ENCODE data around the gene TH.
"Not testable (repeated sequence)": the region's sequence is repeated elsewhere in the genome, so short reads cannot be mapped to it uniquely, and the experiment has no call there.

The TH gene

GRCh38 chr11:2194877-2195755 lies 23.5 kb upstream of the TH start:
- DNase-seq, result peak in 1 of 2 experiments; percentile 11

DNA sequence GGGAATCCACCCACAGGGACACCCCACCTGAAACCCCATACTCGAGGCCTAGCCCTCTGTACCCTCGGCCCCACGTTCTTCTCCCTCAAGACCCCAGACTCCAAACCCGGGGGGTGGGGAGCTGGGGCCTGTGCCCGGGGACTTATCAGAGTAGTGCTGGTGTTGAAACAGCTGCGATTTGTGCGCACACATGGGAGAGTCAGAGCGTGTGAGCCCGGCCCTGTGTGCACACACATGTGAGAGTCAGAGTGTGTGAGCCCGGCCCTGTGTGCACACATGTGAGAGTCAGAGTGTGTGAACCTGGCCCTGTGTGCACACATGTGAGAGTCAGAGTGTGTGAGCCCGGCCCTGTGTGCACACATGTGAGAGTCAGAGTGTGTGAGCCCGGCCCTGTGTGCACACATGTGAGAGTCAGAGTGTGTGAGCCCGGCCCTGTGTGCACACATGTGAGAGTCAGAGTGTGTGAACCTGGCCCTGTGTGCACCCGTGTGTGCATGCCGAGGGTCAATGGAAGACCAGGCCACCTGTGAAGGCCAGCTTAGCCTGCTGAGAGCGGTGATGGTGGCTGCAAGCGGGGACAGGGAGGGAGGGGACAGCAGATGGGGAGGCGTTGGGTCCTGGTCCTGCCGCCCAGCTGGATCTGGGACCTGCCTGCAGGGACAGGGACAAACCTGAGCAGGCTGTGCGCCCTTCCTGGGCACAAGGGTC lies 22.4 kb upstream of the TH start:
- DNase-seq, result not testable (repeated sequence)

DNA sequence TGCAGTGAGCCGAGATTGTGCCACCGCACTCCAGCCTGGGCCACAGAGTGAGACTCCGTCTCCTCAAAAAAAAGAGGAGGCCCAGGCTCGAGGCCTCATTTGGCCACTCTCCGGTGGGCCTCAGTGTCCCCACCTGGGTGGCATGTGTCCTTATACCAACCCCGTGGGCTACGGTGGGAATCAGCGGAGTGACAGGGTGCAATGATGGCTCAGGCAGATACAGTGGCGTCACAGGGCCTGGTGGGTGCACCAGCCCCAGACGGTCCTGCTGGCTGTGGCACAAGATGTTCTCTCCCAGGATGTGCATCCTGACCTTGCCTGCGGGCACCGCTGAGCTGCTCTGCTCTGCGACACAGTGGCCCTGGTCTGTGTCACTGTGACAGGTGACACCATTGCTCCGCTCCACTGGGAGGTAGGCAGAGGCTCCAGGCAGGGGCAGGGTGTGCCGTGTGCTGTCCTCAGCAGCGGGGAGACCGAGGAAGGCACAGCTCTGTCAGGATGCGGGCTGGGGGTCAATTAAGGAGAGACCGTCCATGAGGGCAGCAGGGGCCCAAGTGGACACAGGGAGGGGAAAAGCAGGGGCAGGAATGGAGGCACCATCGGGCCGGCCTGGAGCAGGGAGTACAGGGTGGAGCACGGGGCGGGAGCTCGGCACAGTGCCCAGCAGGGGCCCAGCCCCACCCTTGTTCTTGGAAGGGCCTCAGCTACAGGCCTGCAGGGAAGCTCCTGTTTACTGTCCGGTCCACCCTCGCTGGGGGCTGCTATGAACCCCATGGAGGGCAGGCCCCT lies 21.7 kb upstream of the TH start:
- DNase-seq, result no peak

DNA sequence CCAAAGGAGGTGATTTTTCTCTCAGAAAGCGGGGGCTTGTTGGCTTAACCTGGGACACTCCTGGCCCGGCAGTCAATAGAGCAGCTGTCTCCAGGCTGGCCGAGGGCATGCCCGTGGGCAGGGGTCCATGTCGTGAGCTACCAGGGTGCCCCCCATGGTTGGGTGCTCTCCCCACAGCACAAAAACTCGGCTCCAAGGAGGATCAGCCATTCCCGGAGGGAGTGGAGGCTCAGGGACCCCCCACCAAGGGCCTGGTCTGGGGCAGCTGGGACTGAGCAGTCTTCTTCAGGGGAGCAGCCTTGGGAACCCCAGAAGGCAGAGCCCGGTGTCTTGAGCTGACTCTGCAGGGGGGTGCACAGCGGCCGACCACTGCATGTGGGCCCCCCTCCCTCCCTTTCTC lies 20.8 kb upstream of the TH start:
- no peak for DNase-seq

DNA sequence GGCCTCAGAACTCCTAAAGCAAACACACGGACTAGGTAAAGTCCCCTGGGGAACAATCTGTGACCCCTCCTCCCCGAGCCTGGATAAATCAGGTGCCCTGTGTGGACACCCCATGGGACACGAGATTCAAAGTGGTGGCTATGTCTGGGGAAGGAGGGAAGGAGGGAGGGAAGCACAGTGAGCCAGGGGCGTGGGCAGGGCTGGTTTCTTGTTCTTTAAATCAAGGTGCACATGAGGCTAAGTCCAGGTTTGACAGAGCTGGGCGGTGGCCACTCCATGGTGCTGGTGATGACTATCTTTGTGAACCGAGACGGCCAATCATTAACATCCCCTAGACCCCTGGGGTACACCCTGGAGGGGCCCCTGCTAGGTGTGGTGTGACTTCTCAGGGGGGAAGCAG lies 20.3 kb upstream of the TH start:
- no peak for DNase-seq

DNA sequence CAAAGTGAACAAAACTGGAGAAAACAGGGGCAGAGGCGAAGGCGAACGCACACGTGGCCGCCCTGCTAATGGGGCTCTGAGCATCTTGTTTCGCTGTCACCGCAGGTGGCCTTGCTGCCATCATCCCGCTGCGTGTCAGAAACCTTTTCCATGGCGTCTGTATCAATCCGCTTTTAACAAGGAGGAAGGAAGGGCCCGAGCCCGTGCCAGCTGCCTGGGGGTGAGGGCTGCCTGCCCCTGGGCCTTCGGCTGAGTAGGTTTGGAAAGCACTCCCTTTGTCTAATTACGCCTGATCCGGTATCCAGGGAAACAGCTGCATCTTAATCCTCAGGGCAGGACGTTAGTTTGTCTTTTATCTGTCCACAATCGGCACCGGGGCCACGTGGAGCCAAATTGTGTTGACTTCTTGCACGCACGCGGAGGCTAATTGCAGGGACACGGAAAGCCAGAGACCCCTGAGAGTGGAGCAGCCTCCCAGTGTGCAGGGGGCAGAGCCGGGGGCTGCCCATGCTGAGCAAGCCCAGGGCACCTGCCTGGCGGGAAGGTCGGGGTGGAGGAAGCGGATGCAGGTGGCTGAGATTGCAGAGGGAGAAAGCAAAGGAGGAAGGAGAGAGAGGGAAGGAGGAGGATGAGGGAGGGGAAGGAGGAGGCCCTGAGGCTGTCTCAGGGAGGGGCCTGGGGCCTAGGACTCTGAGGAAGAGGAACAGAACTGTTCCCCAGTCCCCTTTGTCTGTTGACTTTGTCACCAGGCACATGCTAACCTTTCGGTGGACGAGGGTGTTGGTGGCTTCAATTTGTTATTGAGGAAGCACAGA lies 19.2 kb upstream of the TH start:
- DNase-seq, result no peak

DNA sequence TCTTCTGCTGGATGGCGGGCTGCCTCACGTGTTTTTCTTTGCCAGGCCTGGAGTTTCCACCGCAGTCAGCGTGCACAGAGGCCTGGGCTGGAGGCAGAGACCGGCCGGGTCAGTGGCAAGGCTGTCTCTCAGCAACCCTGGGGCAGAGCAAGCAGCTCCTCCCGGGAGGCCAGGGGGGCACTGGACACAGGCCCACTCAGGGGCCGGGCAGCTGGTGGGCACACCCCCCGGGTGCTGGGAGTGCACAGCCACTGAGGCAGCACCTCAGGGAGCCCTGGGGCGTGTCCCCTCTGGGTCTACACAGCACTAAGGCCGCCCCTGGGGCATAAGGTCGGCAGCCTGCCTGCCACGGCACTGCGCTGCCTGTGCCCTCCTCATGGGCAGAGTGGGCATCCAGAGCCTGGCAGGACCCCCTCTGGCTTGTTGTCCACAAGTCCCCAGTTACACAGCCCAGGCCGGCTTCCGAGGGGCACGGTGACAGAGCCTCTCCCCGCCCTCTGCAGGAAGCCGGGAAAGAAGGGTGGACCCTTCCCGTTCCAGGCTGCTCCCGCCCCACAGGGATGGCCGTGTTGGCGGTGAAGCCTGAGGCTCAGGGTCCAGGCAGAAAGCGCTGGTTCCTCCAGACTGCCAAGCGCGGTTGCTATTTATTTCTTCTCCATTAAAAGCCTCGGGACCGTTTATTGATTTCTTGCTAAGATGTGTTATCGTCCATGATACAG lies 18.5 kb upstream of the TH start:
- DNase-seq, result no peak

DNA sequence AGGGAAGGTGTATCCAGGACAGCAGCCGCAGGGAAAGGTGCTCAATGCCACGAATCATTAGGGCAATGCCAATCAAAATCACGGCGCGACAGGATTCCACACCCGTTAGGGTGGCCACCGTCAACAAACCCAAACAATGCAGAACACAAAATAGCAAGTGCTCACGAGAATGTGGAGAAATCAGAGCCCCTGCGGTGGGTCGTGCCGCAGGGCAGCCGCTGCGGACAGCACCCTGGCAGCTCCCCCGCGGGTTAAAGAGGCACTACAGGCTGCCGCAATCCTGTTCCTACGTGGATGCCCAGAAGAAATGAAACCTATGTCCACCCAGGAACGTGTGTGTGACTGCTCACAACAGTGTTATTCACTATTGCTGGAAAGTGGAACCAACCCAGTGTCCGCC lies 17.1 kb upstream of the TH start:
- no peak for DNase-seq

DNA sequence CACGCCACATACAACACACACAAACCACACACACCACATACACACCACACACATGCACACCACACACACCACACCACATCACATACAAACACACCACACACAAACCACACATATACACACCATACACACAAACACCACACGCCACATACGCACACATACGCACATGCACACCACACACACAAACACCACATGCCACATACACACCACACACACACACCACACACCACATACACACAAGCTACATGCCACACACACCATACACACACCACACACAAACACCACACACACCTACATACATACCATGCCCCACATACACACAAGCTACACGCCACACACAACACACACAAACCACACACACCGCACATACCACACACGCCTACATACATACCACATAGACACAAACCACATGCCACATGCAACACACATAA lies 15.7 kb upstream of the TH start:
- no peak for DNase-seq

GRCh38 chr11:2186669-2187279 lies 15.2 kb upstream of the TH start:
- DNase-seq, result peak in 1 of 2 experiments; percentile 17

GRCh38 chr11:2185324-2186085 lies 13.9 kb upstream of the TH start:
- DNase-seq, result no peak

DNA sequence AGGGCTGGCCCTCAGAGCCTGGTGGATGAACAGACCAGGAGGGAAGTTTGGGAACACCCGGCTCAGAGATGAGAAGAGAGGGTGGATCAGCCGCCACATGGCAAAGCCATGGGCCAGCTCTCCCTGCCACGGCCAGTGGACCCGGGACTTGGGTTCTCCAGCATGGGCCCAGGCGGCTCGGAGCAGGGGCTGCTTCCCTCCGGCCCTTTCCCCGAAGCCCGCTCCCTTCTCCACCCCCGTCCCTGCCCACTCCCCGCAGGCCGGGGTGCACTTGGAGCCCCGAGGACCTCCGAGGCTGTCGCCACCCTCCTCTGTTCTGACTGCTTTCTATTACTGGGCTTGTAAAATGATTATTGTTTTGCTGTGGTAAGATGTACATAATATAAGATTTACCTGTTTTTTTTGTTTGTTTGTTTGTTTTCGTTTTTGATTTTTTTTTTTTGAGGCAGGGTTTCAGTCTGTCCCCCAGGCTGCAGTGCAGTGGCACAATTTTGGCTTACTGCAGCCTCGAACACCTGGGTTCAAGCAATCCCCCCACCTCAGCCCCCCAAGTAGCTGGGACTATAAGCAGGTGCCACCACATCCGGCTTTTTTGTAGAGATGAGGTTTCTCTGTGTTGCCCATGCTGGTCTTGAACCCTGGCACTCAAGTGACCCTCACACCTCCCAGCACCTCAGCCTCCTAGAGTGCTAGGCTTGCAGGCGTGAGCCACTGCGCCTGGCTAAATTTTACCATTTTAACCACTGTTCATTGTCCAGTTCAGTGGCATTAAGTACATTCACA lies 11.3 kb upstream of the TH start:
- DNase-seq, result no peak

- no peak for DNase-seq
Observed at GRCh38 chr11:2182075-2182474, 10.5 kb upstream of the TH start.

DNA sequence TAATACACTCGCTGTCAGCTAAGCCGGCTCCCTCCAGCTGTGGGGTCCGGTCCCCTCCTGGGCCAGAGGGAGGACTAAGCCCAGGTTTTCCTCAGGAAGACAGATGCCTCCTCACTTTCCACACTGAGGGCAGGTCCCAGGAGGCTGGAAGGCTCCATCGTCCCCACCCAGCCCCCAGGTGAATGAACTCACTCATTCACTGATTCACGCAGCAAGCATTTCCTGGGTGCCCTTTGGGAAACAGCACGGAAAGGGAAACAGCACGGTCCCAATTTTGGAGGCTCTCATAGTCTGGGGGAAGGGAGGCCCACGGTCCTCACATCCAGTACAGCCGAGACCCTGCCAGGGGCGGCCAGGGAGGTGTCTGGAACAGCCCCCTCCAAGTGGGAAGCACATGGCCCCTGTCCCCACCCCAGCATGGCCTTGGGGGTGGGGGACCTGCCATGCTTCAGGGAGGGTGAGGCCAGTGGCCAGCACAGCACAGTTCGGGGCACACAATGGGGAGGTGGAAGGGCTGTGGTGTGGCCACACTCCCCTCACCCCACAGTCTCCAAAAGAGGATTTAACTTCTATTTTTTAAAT lies 9.3 kb upstream of the TH start:
- DNase-seq, result no peak

GRCh38 chr11:2180347-2180746 lies 8.7 kb upstream of the TH start:
- DNase-seq, result no peak

DNA sequence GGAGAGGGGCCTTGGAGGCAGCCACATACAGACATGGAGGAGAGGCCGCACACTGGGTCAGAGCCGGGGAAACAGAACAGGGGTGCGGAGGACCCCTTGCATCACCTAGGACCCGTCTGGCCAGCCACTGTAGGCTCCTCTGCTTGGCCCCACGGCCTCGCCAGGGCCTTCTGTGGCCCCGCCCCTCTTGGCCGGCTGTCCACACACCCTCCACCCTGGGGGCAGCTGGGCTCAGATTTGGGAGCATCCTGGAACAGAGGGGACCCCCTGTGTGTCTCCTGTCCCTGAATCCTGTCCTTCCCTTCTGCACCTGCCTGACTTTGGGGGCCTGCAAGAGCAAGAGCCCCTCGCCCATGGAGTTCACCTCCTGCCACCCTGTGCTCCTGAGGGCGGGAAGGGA lies 7.9 kb upstream of the TH start:
- DNase-seq, result no peak

GRCh38 chr11:2178906-2179494 lies 7.4 kb upstream of the TH start:
- DNase-seq, result peak in 1 of 2 experiments; percentile 32

DNA sequence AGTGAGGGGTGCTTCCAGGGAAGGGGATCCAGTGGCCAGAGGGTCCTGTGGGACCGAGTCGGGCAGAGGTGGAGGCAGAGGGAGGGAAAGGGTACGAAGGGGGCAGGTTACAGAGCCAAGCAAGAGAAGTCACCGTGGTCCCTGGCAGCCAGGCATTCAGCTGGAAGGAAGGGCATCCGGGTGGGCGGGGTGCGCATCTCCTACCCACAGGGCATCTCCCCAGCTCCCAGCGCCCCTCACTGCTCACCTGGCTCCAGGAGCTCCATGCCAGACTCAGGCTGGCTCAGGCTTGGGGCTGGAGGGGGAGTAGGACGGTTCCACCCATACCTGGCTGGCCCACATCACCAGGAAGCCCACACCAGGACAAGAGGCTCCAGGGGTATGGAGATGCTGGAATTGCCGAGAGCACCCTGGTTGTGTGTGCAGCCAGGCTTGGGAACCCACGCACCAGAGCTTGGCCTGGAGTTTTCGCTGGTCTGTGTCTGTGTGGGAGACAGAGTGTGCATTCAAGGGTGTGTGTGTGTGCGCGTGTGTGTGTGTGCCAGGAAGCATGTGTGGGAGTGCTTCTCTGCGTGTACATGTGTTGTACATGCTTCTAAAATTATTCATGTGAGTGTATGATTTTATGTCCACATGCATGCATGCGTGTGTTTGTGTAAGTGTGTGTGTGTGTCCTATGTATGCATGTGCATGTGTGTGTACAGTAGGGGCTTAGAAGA lies 6.6 kb upstream of the TH start:
- DNase-seq, result not testable (repeated sequence)
